ENCODE data around the gene WTIP.

GRCh38 chr19:34493649-34494044 lies 12.1 kb downstream of the WTIP start:
- TF ChIP-seq, protein P1, sequence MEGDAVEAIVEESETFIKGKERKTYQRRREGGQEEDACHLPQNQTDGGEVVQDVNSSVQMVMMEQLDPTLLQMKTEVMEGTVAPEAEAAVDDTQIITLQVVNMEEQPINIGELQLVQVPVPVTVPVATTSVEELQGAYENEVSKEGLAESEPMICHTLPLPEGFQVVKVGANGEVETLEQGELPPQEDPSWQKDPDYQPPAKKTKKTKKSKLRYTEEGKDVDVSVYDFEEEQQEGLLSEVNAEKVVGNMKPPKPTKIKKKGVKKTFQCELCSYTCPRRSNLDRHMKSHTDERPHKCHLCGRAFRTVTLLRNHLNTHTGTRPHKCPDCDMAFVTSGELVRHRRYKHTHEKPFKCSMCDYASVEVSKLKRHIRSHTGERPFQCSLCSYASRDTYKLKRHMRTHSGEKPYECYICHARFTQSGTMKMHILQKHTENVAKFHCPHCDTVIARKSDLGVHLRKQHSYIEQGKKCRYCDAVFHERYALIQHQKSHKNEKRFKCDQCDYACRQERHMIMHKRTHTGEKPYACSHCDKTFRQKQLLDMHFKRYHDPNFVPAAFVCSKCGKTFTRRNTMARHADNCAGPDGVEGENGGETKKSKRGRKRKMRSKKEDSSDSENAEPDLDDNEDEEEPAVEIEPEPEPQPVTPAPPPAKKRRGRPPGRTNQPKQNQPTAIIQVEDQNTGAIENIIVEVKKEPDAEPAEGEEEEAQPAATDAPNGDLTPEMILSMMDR (IDR thresholded peaks at IDR 0.05): no peak
- TF ChIP-seq POLR2A (IDR thresholded peaks at IDR 0.05): no peak

All from ovary (tissue), 3 donors.